ENCODE results near the gene COX4I2. TPM values are rescaled to one million over a fixed set of nuclear protein-coding genes. Genes with fewer than 3 reads are reported as not detected.

Gene COX4I2
- total and polyA plus RNA-seq, 2 of the 4 experiments (the other 2 are of a cell fraction), result not detected

DNA sequence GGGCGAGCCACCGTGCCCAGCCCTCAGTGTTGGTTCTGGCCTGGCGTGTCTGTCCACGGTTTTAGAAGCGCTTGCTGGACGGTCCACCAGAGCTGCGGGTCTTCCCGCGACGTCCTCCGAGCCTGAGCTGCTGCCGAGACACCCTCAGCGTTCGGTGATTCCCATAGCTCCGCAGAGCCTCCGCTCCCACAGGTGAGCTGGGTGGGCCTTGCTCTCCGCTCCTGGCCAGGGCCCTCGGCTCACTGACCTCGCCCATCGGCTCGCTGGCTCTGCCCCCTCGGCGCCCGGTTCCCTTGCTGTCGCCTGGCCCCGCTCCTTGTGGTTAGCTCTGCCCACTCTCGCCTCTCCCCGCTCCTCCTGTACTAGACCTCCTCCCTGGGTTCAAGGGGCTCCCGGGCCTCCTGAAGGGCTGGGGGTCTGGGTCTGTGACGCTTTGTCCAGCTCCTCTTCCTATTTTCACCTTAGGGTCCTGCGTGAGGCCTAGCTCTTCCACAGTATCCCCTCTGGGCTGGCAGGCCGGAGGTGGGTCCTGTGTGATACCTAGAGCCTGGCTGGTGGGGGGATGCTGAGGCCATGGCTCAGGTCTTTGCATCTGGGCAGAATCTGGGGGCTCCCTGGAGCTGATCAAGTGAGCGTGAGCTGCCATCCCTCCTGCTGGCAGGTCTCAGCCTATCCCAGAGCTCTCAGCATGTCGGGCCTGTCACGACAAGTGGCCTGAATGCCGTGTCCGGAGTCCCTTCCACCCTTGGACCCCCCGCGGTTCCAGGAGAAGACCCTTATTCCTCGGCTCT lies 5.0 kb upstream of the COX4I2 start:
- no peak overlapping the region for H3K23ac ChIP-seq (ENCODE audit: low read depth, low read length)
- in situ Hi-C loops (cut with MboI; ENCODE audit: low sequenced_read_pairs), result no loop called here

More for the DNA sequence above, 5.0 kb upstream of the COX4I2 start:
- peak overlapping the region in 1 of 2 experiments; percentile 86; a peak in 1 of 4 replicates for H4K8ac ChIP-seq (ENCODE audit: low read depth in 2 of 2, low read length in 2 of 2)
- H2AK5ac ChIP-seq (ENCODE audit: low read depth, low read length), result peak overlapping the region; percentile 50; the same call in 1 of the 2 replicates
- H4K20me1 ChIP-seq (ENCODE audit: insufficient read depth, low read length), result no peaks in the 10 kb centered on the region
- WGBS, 2 experiments (ENCODE audit: extremely low coverage in 2 of 2, insufficient read length in 1 of 2), result 77% methylated on average over 36 of the region's 40 CpGs; no CpG with 5 or more reads in 1 of the 2 experiments
- H3K4me2 ChIP-seq (ENCODE audit: low read depth, low read length), result no peak overlapping the region; the same call in 1 of the 2 replicates
- peak overlapping the region; percentile 50; the same call in 1 of the 2 replicates for H3K14ac ChIP-seq (replicated peaks; ENCODE audit: low read depth, low read length)
- H4K5ac ChIP-seq (ENCODE audit: low read depth, low read length), result peak overlapping the region; percentile 22; the same call in 1 of the 2 replicates
- no peaks in the 10 kb centered on the region; the same call in 1 of the 2 replicates for H3K9me1 ChIP-seq (ENCODE audit: insufficient read depth, low read length)
- peak overlapping the region; percentile 44 for H2AK9ac ChIP-seq (replicated peaks; ENCODE audit: low read depth, low read length, poor library complexity)
- DNase-seq, result no peak
- peak overlapping the region; percentile 62 for H4K91ac ChIP-seq (ENCODE audit: insufficient read depth, low read depth, low read length)
- dilution Hi-C loops (cut with HindIII; ENCODE audit: low sequenced_read_pairs, unreplicated experiment), result no loop called here
- intact Hi-C loops (cut with micrococcal nuclease), result no loop called here
- no peak overlapping the region for H3K4me3 ChIP-seq (ENCODE audit: insufficient read depth, low read depth, low read length)
- peaks cover 3% of the 10 kb centered on the region; the same call in 1 of the 2 replicates for H3K27me3 ChIP-seq (ENCODE audit: control insufficient read depth, insufficient read depth, low read length)
- no peaks in the 10 kb centered on the region for H3K36me3 ChIP-seq (ENCODE audit: control insufficient read depth, insufficient read depth, low read length)
- H2BK5ac ChIP-seq (ENCODE audit: low read depth, low read length, poor library complexity, severe bottlenecking), result no peak overlapping the region
- H3K9ac ChIP-seq (ENCODE audit: low read depth, low read length), result no peak overlapping the region
- peak overlapping the region; percentile 85 for H2AFZ ChIP-seq (replicated peaks; ENCODE audit: low read length, poor library complexity)
- peak overlapping the region; percentile 61 for H3K4ac ChIP-seq (ENCODE audit: low read depth, low read length)
- peaks cover 11% of the 10 kb centered on the region; the same call in 1 of the 2 replicates for H3K4me1 ChIP-seq (ENCODE audit: control insufficient read depth, insufficient read depth, low read length)
- ChIA-PET CTCF (interaction anchor here (1.0 to 2.9 kb wide), 3 partner anchors 29 to 91 kb away, joined by 3 to 26 read pairs (median 12); partner anchors contain the start of gene BCL2L1), POLR2A (ENCODE audit: unreplicated experiment) (no interaction called here)
- no peaks in the 10 kb centered on the region for H3K79me1 ChIP-seq (ENCODE audit: low read depth in 1 of 2, low read length in 2 of 2)
- H3K18ac ChIP-seq (ENCODE audit: low read depth, low read length), result peak overlapping the region; percentile 36; the same call in 1 of the 2 replicates
- H3K27ac ChIP-seq (ENCODE audit: insufficient read depth, low read length), result peak overlapping the region; percentile 16; the same call in 1 of the 2 replicates
- BruUV-seq (replicated peaks), result no TSS peak
- H2BK20ac ChIP-seq (ENCODE audit: low read depth, low read length), result peak overlapping the region; percentile 79
- H3K56ac ChIP-seq (ENCODE audit: extremely low read depth, insufficient read depth, low read length), result no peak overlapping the region
- H2BK120ac ChIP-seq (ENCODE audit: low read depth, low read length), result peak overlapping the region; percentile 76
- H3K9me3 ChIP-seq (ENCODE audit: control insufficient read depth, insufficient read depth, low read length), result no peaks in the 10 kb centered on the region
- peak; percentile 34 for ATAC-seq (ENCODE audit: low read depth)
- no peak for TF ChIP-seq MAFK (IDR thresholded peaks at IDR 0.05; ENCODE audit: low read depth, low read length)
- no peak for TF ChIP-seq CEBPB (IDR thresholded peaks at IDR 0.05; ENCODE audit: low read depth, low read length)
- no peak for TF ChIP-seq FOS (IDR thresholded peaks at IDR 0.05; ENCODE audit: low read depth, low read length)
- TF ChIP-seq NFE2L2 (IDR thresholded peaks at IDR 0.05; ENCODE audit: low read depth, low read length), result no peak
- no peak for TF ChIP-seq ELK1 (IDR thresholded peaks at IDR 0.05; ENCODE audit: borderline replicate concordance, low read depth, low read length)
- TF ChIP-seq RFX5 (IDR thresholded peaks at IDR 0.05; ENCODE audit: low read depth, low read length), result no peak
- TF ChIP-seq MAZ (IDR thresholded peaks at IDR 0.05; ENCODE audit: borderline replicate concordance, low read depth, low read length), result no peak
- no peak for TF ChIP-seq CHD1 (IDR thresholded peaks at IDR 0.05; ENCODE audit: low read depth, low read length)
- no peak for TF ChIP-seq RAD21 (IDR thresholded peaks at IDR 0.05; ENCODE audit: low read length)
- no peak for TF ChIP-seq BHLHE40 (IDR thresholded peaks at IDR 0.05; ENCODE audit: low read depth, low read length)
- TF ChIP-seq USF2 (IDR thresholded peaks at IDR 0.05; ENCODE audit: low read depth, low read length), result no peak
- TF ChIP-seq MXI1 (IDR thresholded peaks at IDR 0.05; ENCODE audit: borderline replicate concordance, low read depth, low read length), result no peak
- H2BK15ac ChIP-seq (ENCODE audit: low read depth, low read length), result no peak overlapping the region
